ENCODE results near the gene VGF. TPM values are rescaled to one million over a fixed set of nuclear protein-coding genes. Genes with fewer than 3 reads are reported as not detected.

VGF gene
- polyA plus RNA-seq, 1 donor, result 0.51 TPM

DNA sequence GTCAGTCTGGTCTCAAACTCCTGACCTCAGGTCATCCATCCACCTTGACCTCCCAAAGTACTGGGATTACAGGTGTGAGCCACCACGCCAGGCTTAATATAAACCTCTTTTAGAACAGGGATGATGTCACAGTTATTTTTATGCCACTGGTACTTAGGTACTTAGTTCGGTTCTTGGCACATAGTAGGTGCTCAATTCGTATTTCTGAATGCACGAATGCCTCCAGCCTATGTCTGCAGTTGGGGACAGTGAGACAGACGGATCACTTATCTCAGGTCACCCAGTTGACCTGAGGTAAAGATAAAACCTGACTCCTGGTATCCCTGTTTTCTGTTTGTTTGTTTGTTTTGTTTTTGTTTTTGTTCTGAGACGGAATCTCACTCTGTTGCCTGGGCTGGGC, 20.8 kb upstream of the VGF start:
- WGBS (ENCODE audit: insufficient coverage, low lambda C conversion rate), result 80% methylated on average over 1 of the region's 6 CpGs
- Histone ChIP-seq H3K36me3 (ENCODE audit: control insufficient read depth, insufficient read depth, low read length) (no peaks in the 10 kb centered on the region), H3K4me1 (ENCODE audit: control insufficient read depth, insufficient read depth, low read length) (peaks cover 3% of the 10 kb centered on the region), H3K27ac (ENCODE audit: low read length) (no peak overlapping the region), H3K9me3 (ENCODE audit: control insufficient read depth, low read depth, low read length) (no peaks in the 10 kb centered on the region), H3K4me3 (ENCODE audit: low read length) (no peak overlapping the region), H3K27me3 (ENCODE audit: control insufficient read depth, insufficient read depth, low read length) (peaks cover 13% of the 10 kb centered on the region)
- DNase-seq, result no peak

DNA sequence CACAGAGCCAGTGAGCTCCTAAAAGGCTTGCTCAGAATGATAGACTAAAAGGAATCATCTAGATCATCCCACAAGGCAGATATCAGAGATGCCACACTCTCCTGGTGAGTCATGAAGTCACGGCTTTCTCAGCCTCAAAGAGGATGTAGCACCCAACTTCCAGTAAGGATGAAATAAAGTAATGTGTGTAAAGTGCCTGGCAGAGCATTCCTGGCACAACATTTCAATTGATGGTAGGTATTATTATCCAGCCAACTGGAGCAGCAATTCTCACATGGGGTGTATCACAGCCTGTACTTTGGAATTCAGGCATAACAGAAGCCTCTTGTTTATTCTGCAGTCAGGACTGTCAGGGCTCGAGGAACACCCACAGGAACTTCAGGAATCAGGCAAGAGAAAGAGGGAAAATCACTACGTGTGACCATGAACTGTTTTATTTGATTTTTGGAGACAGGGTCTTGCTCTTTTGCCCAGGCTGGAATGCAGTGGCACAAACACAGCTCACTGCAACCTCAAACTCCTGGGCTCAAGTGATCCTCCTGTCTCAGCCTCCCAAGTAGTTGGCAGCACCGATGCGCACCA, 20.0 kb upstream of the VGF start:
- Histone ChIP-seq H3K4me1 (ENCODE audit: control insufficient read depth, insufficient read depth, low read length) (peaks cover 3% of the 10 kb centered on the region), H3K36me3 (ENCODE audit: control insufficient read depth, insufficient read depth, low read length) (no peaks in the 10 kb centered on the region), H3K9me3 (ENCODE audit: control insufficient read depth, low read depth, low read length) (no peaks in the 10 kb centered on the region), H3K4me3 (ENCODE audit: low read length) (no peak overlapping the region), H3K27ac (ENCODE audit: low read length) (no peak overlapping the region), H3K27me3 (ENCODE audit: control insufficient read depth, insufficient read depth, low read length) (peaks cover 21% of the 10 kb centered on the region)
- DNase-seq, result peak in 1 of 2 donors; percentile 56
- WGBS (ENCODE audit: insufficient coverage, low lambda C conversion rate), result no CpG with 5 or more reads among the region's 5 CpGs

- no peaks in the 10 kb centered on the region for H3K36me3 ChIP-seq (ENCODE audit: control insufficient read depth, insufficient read depth, low read length)
- H3K27me3 ChIP-seq (ENCODE audit: control insufficient read depth, insufficient read depth, low read length), result peaks cover 72% of the 10 kb centered on the region
- no peak within 1 kb of the TSS for H3K27ac ChIP-seq (ENCODE audit: low read length)
- no peaks in the 10 kb centered on the region for H3K9me3 ChIP-seq (ENCODE audit: control insufficient read depth, low read depth, low read length)
- no peak within 1 kb of the TSS for H3K4me3 ChIP-seq (ENCODE audit: low read length)
- DNase-seq, result peak in 1 of 2 donors; percentile 12
- no CpG with 5 or more reads among the region's 56 CpGs for whole genome bisulfite sequencing (ENCODE audit: insufficient coverage, low lambda C conversion rate)
- H3K4me1 ChIP-seq (ENCODE audit: control insufficient read depth, insufficient read depth, low read length), result peaks cover 10% of the 10 kb centered on the region
Measured at GRCh38 chr7:101180130-101180755, 14.9 kb upstream of the VGF start, which contains the start of gene NAT16. Gene NAT16, minus strand, starts transcription at chr7:101180293. Its CDS starts 5,486 bp downstream, at chr7:101174807.

GRCh38 chr7:101179713-101180112, 14.3 kb upstream of the VGF start:
- no CpG with 5 or more reads among the region's 27 CpGs for WGBS (ENCODE audit: insufficient coverage, low lambda C conversion rate)

GRCh38 chr7:101179117-101179516, 13.7 kb upstream of the VGF start:
- H3K9me3 ChIP-seq (ENCODE audit: control insufficient read depth, low read depth, low read length), result peaks cover 4% of the 10 kb centered on the region
- no peak overlapping the region for H3K27ac ChIP-seq (ENCODE audit: low read length)
- DNase-seq, result no peak
- no peak overlapping the region for H3K4me3 ChIP-seq (ENCODE audit: low read length)
- no CpG with 5 or more reads among the region's 20 CpGs for WGBS (ENCODE audit: insufficient coverage, low lambda C conversion rate)
- H3K36me3 ChIP-seq (ENCODE audit: control insufficient read depth, insufficient read depth, low read length), result no peaks in the 10 kb centered on the region
- H3K27me3 ChIP-seq (ENCODE audit: control insufficient read depth, insufficient read depth, low read length), result peaks cover 84% of the 10 kb centered on the region
- peaks cover 13% of the 10 kb centered on the region for H3K4me1 ChIP-seq (ENCODE audit: control insufficient read depth, insufficient read depth, low read length)

More at GRCh38 chr7:101179713-101180112, 14.3 kb upstream of the VGF start:
- peaks cover 78% of the 10 kb centered on the region for H3K27me3 ChIP-seq (ENCODE audit: control insufficient read depth, insufficient read depth, low read length)
- H3K9me3 ChIP-seq (ENCODE audit: control insufficient read depth, low read depth, low read length), result no peaks in the 10 kb centered on the region
- H3K4me1 ChIP-seq (ENCODE audit: control insufficient read depth, insufficient read depth, low read length), result peaks cover 10% of the 10 kb centered on the region
- DNase-seq, result no peak
- H3K4me3 ChIP-seq (ENCODE audit: low read length), result no peak overlapping the region
- no peaks in the 10 kb centered on the region for H3K36me3 ChIP-seq (ENCODE audit: control insufficient read depth, insufficient read depth, low read length)
- H3K27ac ChIP-seq (ENCODE audit: low read length), result no peak overlapping the region

- no CpG with 5 or more reads among the region's 2 CpGs for WGBS (ENCODE audit: insufficient coverage, low lambda C conversion rate)
- peak in 1 of 2 donors; percentile 1 for DNase-seq
- Histone ChIP-seq H3K27ac (ENCODE audit: low read length) (no peak overlapping the region), H3K27me3 (ENCODE audit: control insufficient read depth, insufficient read depth, low read length) (peaks cover 97% of the 10 kb centered on the region), H3K4me3 (ENCODE audit: low read length) (no peak overlapping the region), H3K4me1 (ENCODE audit: control insufficient read depth, insufficient read depth, low read length) (peaks cover 26% of the 10 kb centered on the region), H3K9me3 (ENCODE audit: control insufficient read depth, low read depth, low read length) (peaks cover 10% of the 10 kb centered on the region), H3K36me3 (ENCODE audit: control insufficient read depth, insufficient read depth, low read length) (no peaks in the 10 kb centered on the region)
Measured at GRCh38 chr7:101177644-101178043, 12.3 kb upstream of the VGF start.

GRCh38 chr7:101175664-101176063, 10.3 kb upstream of the VGF start:
- H3K4me1 ChIP-seq (ENCODE audit: control insufficient read depth, insufficient read depth, low read length), result peaks cover 33% of the 10 kb centered on the region
- DNase-seq, result peak in 1 of 2 donors; percentile 36
- no peaks in the 10 kb centered on the region for H3K36me3 ChIP-seq (ENCODE audit: control insufficient read depth, insufficient read depth, low read length)
- H3K4me3 ChIP-seq (ENCODE audit: low read length), result no peak overlapping the region
- peaks cover 100% of the 10 kb centered on the region for H3K27me3 ChIP-seq (ENCODE audit: control insufficient read depth, insufficient read depth, low read length)
- no peak overlapping the region for H3K27ac ChIP-seq (ENCODE audit: low read length)
- H3K9me3 ChIP-seq (ENCODE audit: control insufficient read depth, low read depth, low read length), result peaks cover 10% of the 10 kb centered on the region
- whole genome bisulfite sequencing (ENCODE audit: insufficient coverage, low lambda C conversion rate), result no CpG with 5 or more reads among the region's 3 CpGs

- H3K9me3 ChIP-seq (ENCODE audit: control insufficient read depth, low read depth, low read length), result peaks cover 15% of the 10 kb centered on the region
- WGBS (ENCODE audit: insufficient coverage, low lambda C conversion rate), result no CpG with 5 or more reads among the region's 28 CpGs
- H3K4me3 ChIP-seq (ENCODE audit: low read length), result no peak overlapping the region
- DNase-seq, result peak in 1 of 2 donors; percentile 28
- no peak overlapping the region for H3K27ac ChIP-seq (ENCODE audit: low read length)
- peaks cover 100% of the 10 kb centered on the region for H3K27me3 ChIP-seq (ENCODE audit: control insufficient read depth, insufficient read depth, low read length)
- no peaks in the 10 kb centered on the region for H3K36me3 ChIP-seq (ENCODE audit: control insufficient read depth, insufficient read depth, low read length)
- peaks cover 37% of the 10 kb centered on the region for H3K4me1 ChIP-seq (ENCODE audit: control insufficient read depth, insufficient read depth, low read length)
Measured at GRCh38 chr7:101174322-101174854, 9.0 kb upstream of the VGF start.

GRCh38 chr7:101173752-101174244, 8.4 kb upstream of the VGF start:
- WGBS (ENCODE audit: insufficient coverage, low lambda C conversion rate), result no CpG with 5 or more reads among the region's 16 CpGs
- Histone ChIP-seq H3K9me3 (ENCODE audit: control insufficient read depth, low read depth, low read length) (peaks cover 15% of the 10 kb centered on the region), H3K27me3 (ENCODE audit: control insufficient read depth, insufficient read depth, low read length) (peaks cover 100% of the 10 kb centered on the region), H3K4me1 (ENCODE audit: control insufficient read depth, insufficient read depth, low read length) (peaks cover 35% of the 10 kb centered on the region), H3K27ac (ENCODE audit: low read length) (no peak overlapping the region), H3K4me3 (ENCODE audit: low read length) (no peak overlapping the region), H3K36me3 (ENCODE audit: control insufficient read depth, insufficient read depth, low read length) (no peaks in the 10 kb centered on the region)
- no peak for DNase-seq

GRCh38 chr7:101172854-101173751, 7.7 kb upstream of the VGF start:
- H3K27me3 ChIP-seq (ENCODE audit: control insufficient read depth, insufficient read depth, low read length), result peaks cover 100% of the 10 kb centered on the region
- H3K4me1 ChIP-seq (ENCODE audit: control insufficient read depth, insufficient read depth, low read length), result peaks cover 35% of the 10 kb centered on the region
- no peaks in the 10 kb centered on the region for H3K36me3 ChIP-seq (ENCODE audit: control insufficient read depth, insufficient read depth, low read length)
- H3K4me3 ChIP-seq (ENCODE audit: low read length), result no peak overlapping the region
- no CpG with 5 or more reads among the region's 53 CpGs for WGBS (ENCODE audit: insufficient coverage, low lambda C conversion rate)
- DNase-seq, result peak in 1 of 2 donors; percentile 25
- peaks cover 15% of the 10 kb centered on the region for H3K9me3 ChIP-seq (ENCODE audit: control insufficient read depth, low read depth, low read length)
- no peak overlapping the region for H3K27ac ChIP-seq (ENCODE audit: low read length)

Data from large intestine (tissue), 3 donors.